DND-41 (cell line): Measurements from ENCODE around the gene ADORA2A.

Experiments used
- ATAC-seq: fragments of 200-7000 bp; cut with Tn5 transposase; 3 replicates; pipeline ENCODE4 v1.9.1; 2021; ENCODE audit warnings: low read depth; ENCODE audit not compliant: insufficient read depth
- DNase-seq: peaks from one replicate; pipeline ENCODE4 v3.0.0-alpha.2; 2020
- H2AFZ ChIP-seq: 2 replicates; pipeline ENCODE4 v1.6.0; 2012; ENCODE audit warnings: low read depth, low read length
- H3K27ac ChIP-seq: 2 replicates; pipeline ENCODE4 v1.5.1; 2012; ENCODE audit warnings: low read length, inconsistent platforms
- H3K27me3 ChIP-seq: fragments of 200-600 bp; sonication (generic); 2 replicates; pipeline ENCODE4 v1.6.0; 2012; ENCODE audit warnings: low read length, mild to moderate bottlenecking, inconsistent platforms; ENCODE audit not compliant: insufficient read depth, poor library complexity
- H3K36me3 ChIP-seq: 2 replicates; pipeline ENCODE4 v1.5.1; 2012; ENCODE audit warnings: low read length, inconsistent platforms; ENCODE audit not compliant: insufficient read depth
- H3K4me1 ChIP-seq: 2 replicates; pipeline ENCODE4 v1.5.1; 2012; ENCODE audit warnings: mild to moderate bottlenecking, low read length; ENCODE audit not compliant: insufficient read depth
- H3K4me2 ChIP-seq: 2 replicates; pipeline ENCODE4 v1.6.0; 2012; ENCODE audit warnings: mild to moderate bottlenecking, moderate library complexity, low read length, inconsistent platforms; ENCODE audit not compliant: insufficient read depth
- H3K4me3 ChIP-seq, 2 experiments: fragments of 200-600 bp in 1 of 2; shearing (Covaris generic) in 1 of 2; 2 replicates each; pipeline ENCODE4 v1.5.1; 2012 to 2016; ENCODE audit warnings: inconsistent platforms in 2 of 2, low read length in 2 of 2, mild to moderate bottlenecking in 2 of 2, low read depth in 1 of 2, moderate library complexity in 1 of 2
- H3K79me2 ChIP-seq: 2 replicates; pipeline ENCODE4 v1.6.0; 2012; ENCODE audit warnings: low read length, inconsistent platforms; ENCODE audit not compliant: insufficient read depth
- H3K9ac ChIP-seq: 2 replicates; pipeline ENCODE4 v1.6.0; 2012; ENCODE audit warnings: low read depth, mild to moderate bottlenecking, inconsistent platforms, low read length, moderate library complexity
- H3K9me3 ChIP-seq: 2 replicates; pipeline ENCODE4 v1.5.1; 2012; ENCODE audit warnings: low read length, moderate library complexity, mild to moderate bottlenecking, inconsistent platforms; ENCODE audit not compliant: insufficient read depth, severe bottlenecking
- H4K20me1 ChIP-seq: 2 replicates; pipeline ENCODE4 v1.6.0; 2012; ENCODE audit warnings: low read length; ENCODE audit not compliant: insufficient read depth
- CTCF ChIP-seq: IDR thresholded peaks from 2 replicates; pipeline ENCODE4 v1.5.1; 2012; ENCODE audit warnings: borderline replicate concordance, low read length, moderate library complexity, mild to moderate bottlenecking; ENCODE audit not compliant: poor library complexity, severe bottlenecking; ENCODE audit errors: extremely low read depth
- EZH2 ChIP-seq: IDR thresholded peaks from 3 replicates; pipeline ENCODE4 v1.6.1; 2012; ENCODE audit warnings: borderline replicate concordance, low read depth, mild to moderate bottlenecking, moderate library complexity, low read length, inconsistent platforms; ENCODE audit not compliant: severe bottlenecking

ADORA2A gene

GRCh38 chr22:24440270-24440717 is 12.9 kb downstream of the ADORA2A start:
- no peak for ATAC-seq
- Histone ChIP-seq H3K27ac (no peak overlapping the region), H3K4me2 (no peak overlapping the region), H3K9me3 (no peaks in the 10 kb centered on the region), H3K4me1 (peaks cover 38% of the 10 kb centered on the region), H3K9ac (no peak overlapping the region), H4K20me1 (no peaks in the 10 kb centered on the region), H3K4me3 (no peak overlapping the region), H2AFZ (no peak overlapping the region), H3K79me2 (peaks cover 12% of the 10 kb centered on the region; the same call in 1 of the 2 replicates), H3K36me3 (peaks cover 35% of the 10 kb centered on the region), H3K27me3 (no peaks in the 10 kb centered on the region)
- no peak for TF ChIP-seq EZH2
- TF ChIP-seq CTCF: no peak
- no peak for DNase-seq

- Histone ChIP-seq H3K27me3 (no peaks in the 10 kb centered on the region), H3K4me1 (peaks cover 32% of the 10 kb centered on the region), H3K9me3 (no peaks in the 10 kb centered on the region), H3K79me2 (peaks cover 9% of the 10 kb centered on the region; the same call in 1 of the 2 replicates), H3K36me3 (peaks cover 31% of the 10 kb centered on the region), H4K20me1 (no peaks in the 10 kb centered on the region), H2AFZ (no peak overlapping the region), H3K4me3 (no peak overlapping the region), H3K9ac (no peak overlapping the region), H3K4me2 (no peak overlapping the region), H3K27ac (peak overlapping the region; percentile 11; the same call in 1 of the 2 replicates)
- ATAC-seq (no peak), DNase-seq (no peak)
- TF ChIP-seq EZH2 (no peak), CTCF (no peak)
Measured at GRCh38 chr22:24440718-24441405, 13.5 kb downstream of the ADORA2A start.

- Histone ChIP-seq H3K4me1 (peaks cover 24% of the 10 kb centered on the region), H3K9me3 (no peaks in the 10 kb centered on the region), H3K27ac (peak overlapping the region; percentile 36; the same call in 1 of the 2 replicates), H2AFZ (no peak overlapping the region), H3K4me2 (no peak overlapping the region), H4K20me1 (no peaks in the 10 kb centered on the region), H3K9ac (no peak overlapping the region), H3K27me3 (no peaks in the 10 kb centered on the region), H3K79me2 (0 out of 2 replicates have a peak, but pooled peaks cover 5% of the 10 kb centered on the region), H3K4me3 (no peak overlapping the region), H3K36me3 (peaks cover 29% of the 10 kb centered on the region)
- no peak for DNase-seq
- TF ChIP-seq EZH2 (no peak), CTCF (no peak)
- ATAC-seq: no peak
Measured at GRCh38 chr22:24441406-24442351, 14.3 kb downstream of the ADORA2A start.
